Measurements from ENCODE around the gene ZBTB20.

Gene ZBTB20

GRCh38 chr3:114406286-114406685 lies 740.8 kb downstream of the ZBTB20 start:
- no peak for DNase-seq (ENCODE audit: low spot score)

- no peak for DNase-seq (ENCODE audit: low spot score)
These were observed 741.7 kb downstream of the ZBTB20 start for GRCh38 chr3:114405202-114405990.

DNA sequence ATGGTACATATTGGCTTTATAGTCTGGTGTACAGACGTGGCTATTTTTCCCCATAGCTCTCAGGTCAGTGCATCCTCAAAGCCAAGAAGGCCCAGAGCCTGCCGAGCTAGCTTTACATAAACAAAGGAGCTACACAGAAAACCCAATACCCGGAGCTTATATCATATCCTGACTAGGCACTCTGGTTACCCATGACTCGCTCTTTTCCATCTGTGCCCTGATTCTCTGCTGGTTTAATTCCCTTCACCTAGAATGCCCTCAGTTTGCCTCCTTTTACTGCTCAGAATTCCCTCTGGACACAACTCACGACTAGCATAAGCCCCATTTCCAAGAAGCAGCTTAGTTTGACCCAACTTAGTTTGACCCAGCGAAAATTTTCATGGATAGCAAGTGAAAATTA lies 742.5 kb downstream of the ZBTB20 start:
- no peak for DNase-seq (ENCODE audit: low spot score)

GRCh38 chr3:114402838-114403237 lies 744.2 kb downstream of the ZBTB20 start:
- DNase-seq (ENCODE audit: low spot score) = no peak

- no peak for DNase-seq (ENCODE audit: low spot score)
These were observed 745.7 kb downstream of the ZBTB20 start for GRCh38 chr3:114401346-114401745.

GRCh38 chr3:114400371-114400770 lies 746.7 kb downstream of the ZBTB20 start:
- DNase-seq (ENCODE audit: low spot score) = no peak

DNA sequence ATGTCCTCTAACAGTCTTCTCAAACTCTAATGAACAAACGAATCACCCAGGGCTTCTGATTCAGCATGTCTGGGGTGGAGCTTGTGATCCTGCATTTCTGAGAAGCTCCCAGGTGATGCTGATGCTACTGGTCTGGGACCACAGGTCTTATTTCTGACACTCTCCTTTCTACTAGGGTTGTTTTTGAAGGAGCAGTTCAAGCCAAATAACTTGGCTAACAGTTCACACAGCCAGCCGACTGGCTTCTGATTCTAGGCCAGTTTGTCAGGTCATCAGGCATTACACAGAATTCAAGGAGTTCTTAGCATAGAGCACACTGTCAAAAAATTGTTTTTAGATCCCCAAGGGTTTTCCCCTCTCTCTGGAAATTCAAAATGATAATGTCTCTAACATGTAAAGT lies 752.5 kb downstream of the ZBTB20 start:
- DNase-seq (ENCODE audit: low spot score) = no peak

DNA sequence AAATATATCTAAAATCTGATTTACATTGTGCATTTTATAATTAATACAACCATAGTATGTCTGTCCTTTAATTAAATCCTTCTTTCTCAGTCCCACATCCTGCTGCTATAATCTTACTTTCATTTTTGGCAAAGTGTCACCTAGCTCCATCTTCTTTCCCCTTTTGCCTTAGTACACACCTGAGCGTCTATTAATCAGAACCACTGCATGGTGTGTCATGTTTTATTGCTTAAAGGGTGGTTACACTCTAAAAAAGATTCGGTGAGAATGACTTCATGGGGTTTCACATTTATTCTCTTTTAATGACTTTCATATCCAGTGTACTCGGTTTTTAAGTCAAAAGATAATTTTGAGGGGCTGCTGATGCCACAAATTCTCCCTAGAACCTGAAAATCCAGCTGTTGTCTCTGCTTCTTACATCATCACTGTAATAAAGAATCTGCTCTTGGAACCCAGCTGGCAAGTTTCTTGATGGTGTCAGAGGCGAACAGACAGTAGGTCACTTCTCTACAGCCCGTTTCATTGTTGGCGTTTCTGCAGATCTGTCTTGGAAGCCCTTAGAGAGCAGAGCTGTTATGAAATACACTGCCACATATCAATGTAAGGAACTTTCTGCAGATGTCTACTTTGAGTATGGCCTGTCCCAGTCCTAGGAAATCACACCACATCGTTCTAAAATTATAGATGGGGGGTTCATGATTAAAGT lies 753.6 kb downstream of the ZBTB20 start:
- peak; percentile 15 for DNase-seq (ENCODE audit: low spot score)

DNA sequence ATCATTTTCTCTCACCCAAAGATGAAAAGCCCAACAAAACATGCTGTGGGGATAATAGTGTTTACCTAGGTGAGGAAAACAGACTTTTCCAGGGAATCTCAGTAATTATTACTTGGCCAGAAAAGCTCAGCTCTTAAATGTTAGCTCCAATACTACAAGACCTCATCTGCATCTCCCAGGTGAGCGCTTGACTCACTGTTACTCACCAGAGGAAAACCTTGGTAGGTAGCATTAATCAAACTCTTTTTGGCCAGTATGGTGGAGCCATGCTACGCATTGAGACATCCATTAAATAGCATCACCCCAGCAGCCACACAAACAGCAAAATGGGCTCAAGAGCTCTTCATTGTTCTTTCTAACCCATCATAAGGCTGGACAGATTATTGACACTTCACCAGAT lies 754.3 kb downstream of the ZBTB20 start:
- DNase-seq (ENCODE audit: low spot score) = no peak

GRCh38 chr3:114389156-114389555 lies 757.9 kb downstream of the ZBTB20 start:
- DNase-seq (ENCODE audit: low spot score) = no peak

GRCh38 chr3:114384558-114384903 lies 762.6 kb downstream of the ZBTB20 start:
- DNase-seq (ENCODE audit: low spot score) = no peak

DNA sequence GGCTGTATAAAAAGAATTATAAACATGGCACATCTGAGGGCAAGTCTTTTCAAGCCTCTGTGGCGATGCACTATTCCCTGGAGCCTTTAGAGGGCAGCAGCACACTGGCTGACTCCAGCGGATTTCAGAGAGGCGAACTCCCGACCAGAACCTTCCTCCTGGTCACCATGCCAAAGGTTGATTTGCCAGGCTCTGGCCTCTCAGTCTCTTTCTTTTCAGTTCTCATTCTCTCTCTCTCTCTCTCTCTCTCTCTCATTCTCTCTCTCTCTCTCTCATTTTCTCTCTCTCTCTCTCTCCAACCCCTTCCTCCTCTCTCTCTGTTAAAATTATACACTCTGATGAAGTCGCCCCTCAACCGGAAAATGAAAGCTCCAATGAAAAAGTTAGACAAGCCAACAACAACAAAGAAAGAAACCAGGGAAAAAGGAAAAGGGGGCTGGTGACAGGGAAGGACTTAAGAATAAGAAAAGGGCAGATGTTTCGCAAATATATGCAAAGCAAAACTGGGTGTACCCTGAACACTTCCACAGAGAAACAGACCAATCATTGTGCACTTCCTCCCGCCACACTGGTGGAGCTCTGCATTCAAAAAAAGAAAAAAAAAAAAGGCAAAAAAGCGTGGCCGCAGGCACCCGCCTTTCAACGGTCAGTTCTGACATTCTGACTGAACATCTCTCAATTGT lies 763.1 kb downstream of the ZBTB20 start:
- DNase-seq (ENCODE audit: low spot score) = peak; percentile 88

- peak; percentile 87 for DNase-seq (ENCODE audit: low spot score)
These were observed 766.8 kb downstream of the ZBTB20 start for GRCh38 chr3:114380233-114380651.

DNA sequence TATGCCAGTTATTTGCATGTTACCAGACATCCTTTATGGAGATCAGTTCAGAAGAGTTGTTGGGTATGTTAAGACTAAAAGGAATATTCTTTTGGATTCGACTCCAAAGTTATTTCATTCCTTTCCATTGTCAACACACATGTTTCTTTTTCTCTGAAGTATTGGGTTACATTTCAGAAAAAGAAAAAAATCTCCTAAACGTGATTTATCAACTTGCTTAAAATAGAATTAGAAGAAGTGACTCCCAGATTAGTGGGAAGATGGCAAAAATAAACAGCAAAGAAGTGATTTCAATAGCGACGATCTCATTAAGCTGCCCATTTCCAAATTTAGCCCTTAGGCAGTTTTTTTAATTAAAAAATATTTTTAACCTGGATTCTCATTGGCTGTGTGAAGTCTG lies 767.8 kb downstream of the ZBTB20 start:
- no peak for DNase-seq (ENCODE audit: low spot score)

DNA sequence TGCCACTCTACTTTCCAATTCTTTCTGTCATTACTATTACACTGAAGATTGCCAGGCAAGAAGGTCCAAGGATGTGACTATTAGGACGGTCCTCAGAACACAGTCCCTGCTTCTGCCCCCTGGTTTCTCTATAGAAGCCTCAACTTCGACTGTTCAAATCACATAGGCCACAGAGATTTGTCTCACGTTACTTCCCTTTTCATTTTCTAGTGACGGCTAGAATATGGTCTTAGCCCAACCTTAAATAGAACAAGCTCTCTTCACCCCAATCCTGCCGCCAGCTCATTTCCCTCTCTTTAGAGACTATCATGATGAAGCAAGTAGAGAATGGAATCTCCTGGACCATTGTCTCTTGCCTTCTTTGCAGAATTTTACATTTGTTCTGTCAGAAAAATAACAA lies 768.3 kb downstream of the ZBTB20 start:
- no peak for DNase-seq (ENCODE audit: low spot score)

GRCh38 chr3:114377426-114377825 lies 769.7 kb downstream of the ZBTB20 start:
- DNase-seq (ENCODE audit: low spot score) = no peak

- DNase-seq (ENCODE audit: low spot score) = no peak
These were observed 770.4 kb downstream of the ZBTB20 start for GRCh38 chr3:114376516-114377185.

GRCh38 chr3:114375608-114376421 lies 771.3 kb downstream of the ZBTB20 start:
- DNase-seq (ENCODE audit: low spot score) = peak; percentile 60

GRCh38 chr3:114374433-114374990 lies 772.6 kb downstream of the ZBTB20 start:
- DNase-seq (ENCODE audit: low spot score) = no peak

GRCh38 chr3:114370537-114371174 lies 776.4 kb downstream of the ZBTB20 start:
- no peak for DNase-seq (ENCODE audit: low spot score)

DNA sequence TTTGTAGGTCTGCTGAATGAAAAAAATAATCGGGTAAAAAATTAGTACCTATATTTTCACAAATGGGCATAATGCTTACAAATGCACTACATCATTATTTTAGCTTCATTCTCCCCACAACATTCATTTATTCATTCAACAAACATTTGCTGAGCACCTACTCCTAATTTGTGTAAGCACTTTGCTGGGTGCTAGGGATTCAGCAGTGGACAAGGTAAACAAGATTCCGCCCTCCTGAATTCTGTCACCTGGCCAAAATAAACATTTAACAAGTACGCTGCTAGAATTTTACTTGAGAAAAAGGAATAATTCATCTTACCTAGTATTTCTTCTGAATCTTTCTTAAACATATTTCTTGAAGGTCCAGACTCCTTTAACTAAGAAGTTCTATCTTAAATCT lies 781.2 kb downstream of the ZBTB20 start:
- no peak for DNase-seq (ENCODE audit: low spot score)

Measured in AG20443 (cell line).